Peyer's patch (tissue), 4 donors: ENCODE data around the gene RAD51B.

Experiments
- CTCF ChIP-seq, 6 experiments: fragments of 450-650 bp in 4 of 6; fragments of 200-600 bp in 2 of 6; sonication (generic) in 1 of 6; IDR thresholded peaks; one replicate each; pipeline ENCODE4 v1.5.1; 2017 to 2019; ENCODE audit warnings: antibody characterized with exemption in 6 of 6, mild to moderate bottlenecking in 3 of 6, moderate library complexity in 1 of 6
- POLR2A ChIP-seq, 2 donors: fragments of 450-650 bp; IDR thresholded peaks; one replicate each; pipeline ENCODE4 v1.5.1; 2017; ENCODE audit warnings: antibody characterized with exemption in 2 of 2, mild to moderate bottlenecking in 2 of 2, moderate library complexity in 2 of 2

GRCh38 chr14:68246786-68247105 is 427.2 kb downstream of the RAD51B start:
- TF ChIP-seq POLR2A (IDR thresholded peaks at IDR 0.05) (no peak), CTCF (IDR thresholded peaks at IDR 0.05) (no peak)
